ENCODE results near the gene PRR5.
A peak's percentile ranks its signal among the peaks of the same experiment; 100 is the strongest.

PRR5 gene

DNA sequence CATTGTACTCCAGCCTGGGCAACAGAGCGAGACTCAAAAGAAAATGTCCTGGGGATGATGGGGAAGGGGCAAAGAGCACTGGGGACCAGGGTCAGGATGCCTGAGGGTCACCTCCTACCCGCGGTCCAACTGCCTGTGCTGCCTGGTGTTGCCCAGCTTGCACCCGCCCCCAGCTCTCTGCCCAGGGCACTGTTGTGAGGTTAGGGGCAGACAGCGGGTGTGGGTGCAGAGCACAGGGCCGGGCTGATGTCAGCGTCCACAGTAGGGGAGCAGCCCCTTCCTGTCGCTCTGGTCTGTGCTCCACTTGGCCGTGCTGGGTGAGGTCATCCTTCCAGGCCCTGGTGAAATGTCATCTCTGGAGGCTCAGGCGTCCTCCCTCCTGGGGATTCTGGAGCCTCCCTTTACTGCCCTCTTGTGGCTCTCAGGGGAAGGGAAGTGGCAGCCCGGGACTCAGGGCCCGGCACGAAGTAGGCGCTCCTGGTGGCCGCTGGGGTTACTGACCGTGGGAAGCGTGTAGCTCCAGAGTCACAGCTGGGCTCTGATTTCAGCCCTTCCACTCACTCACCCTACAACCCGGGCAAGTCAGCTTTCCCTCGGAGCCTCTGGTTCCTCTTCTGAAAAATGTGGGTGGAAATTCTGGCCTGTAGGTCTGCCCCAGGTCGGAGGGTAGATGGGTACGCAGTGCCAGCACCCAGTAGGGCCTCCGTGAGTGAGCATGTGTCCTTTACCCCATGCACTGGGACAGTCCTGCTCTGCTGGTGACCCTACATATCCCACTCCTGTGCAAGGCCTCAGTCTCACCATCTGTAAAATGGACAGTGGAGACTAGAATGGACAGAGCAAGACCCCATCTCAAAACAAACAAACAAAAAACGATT lies 17.3 kb upstream of the PRR5 start:
- Histone ChIP-seq H3K9me3 (no peaks in the 10 kb centered on the region), H3K4me1 (ENCODE audit: control insufficient read depth in 1 of 2, insufficient read depth in 1 of 2, low read depth in 1 of 2, low read length in 1 of 2) (peaks cover 0 to 5% of the 10 kb centered on the region in 2 experiments), H3K27ac (no peak overlapping the region), H3K4me3 (ENCODE audit: low read depth in 1 of 2, low read length in 1 of 2) (no peak overlapping the region), H3K27me3 (peaks cover 25% of the 10 kb centered on the region), H3K36me3 (no peaks in the 10 kb centered on the region)
- TF ChIP-seq, protein P1, sequence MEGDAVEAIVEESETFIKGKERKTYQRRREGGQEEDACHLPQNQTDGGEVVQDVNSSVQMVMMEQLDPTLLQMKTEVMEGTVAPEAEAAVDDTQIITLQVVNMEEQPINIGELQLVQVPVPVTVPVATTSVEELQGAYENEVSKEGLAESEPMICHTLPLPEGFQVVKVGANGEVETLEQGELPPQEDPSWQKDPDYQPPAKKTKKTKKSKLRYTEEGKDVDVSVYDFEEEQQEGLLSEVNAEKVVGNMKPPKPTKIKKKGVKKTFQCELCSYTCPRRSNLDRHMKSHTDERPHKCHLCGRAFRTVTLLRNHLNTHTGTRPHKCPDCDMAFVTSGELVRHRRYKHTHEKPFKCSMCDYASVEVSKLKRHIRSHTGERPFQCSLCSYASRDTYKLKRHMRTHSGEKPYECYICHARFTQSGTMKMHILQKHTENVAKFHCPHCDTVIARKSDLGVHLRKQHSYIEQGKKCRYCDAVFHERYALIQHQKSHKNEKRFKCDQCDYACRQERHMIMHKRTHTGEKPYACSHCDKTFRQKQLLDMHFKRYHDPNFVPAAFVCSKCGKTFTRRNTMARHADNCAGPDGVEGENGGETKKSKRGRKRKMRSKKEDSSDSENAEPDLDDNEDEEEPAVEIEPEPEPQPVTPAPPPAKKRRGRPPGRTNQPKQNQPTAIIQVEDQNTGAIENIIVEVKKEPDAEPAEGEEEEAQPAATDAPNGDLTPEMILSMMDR (IDR thresholded peaks at IDR 0.05): peak; percentile 54

DNA sequence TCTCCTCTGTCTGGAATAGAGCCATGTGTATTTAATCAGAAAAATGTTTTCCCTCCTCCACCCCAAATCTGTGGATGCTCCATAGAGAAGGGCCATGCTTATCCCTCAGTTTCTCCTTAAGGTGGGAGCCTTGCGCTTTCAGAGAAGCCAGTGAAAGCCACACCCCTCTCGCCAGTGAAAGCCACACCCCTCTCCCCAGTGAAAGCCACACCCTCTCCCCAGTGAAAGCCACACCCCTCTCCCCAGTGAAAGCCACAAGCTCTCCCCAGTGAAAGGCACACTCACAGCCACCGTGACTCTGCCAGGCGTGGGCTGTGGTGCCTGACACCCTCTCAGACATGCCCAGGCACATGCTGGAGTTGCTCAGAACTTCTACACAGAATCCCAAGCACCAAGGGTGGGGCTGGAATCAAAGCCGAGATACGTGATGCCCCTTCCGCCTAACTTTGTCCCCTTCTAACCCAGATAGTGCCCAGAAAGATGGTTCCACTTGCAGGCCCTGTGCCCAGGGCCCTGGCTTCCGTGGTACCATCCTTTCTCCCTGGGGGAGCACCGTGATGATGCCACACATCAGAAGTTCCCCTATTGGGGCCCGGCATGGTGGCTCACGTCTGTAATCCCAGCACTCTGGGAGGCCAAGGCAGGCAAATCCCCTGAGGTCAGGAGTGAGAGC lies 16.5 kb upstream of the PRR5 start:
- H3K4me1 ChIP-seq (ENCODE audit: control insufficient read depth in 1 of 2, insufficient read depth in 1 of 2, low read depth in 1 of 2, low read length in 1 of 2): peaks cover 0 to 5% of the 10 kb centered on the region in 2 experiments
- peaks cover 22% of the 10 kb centered on the region for H3K27me3 ChIP-seq
- H3K27ac ChIP-seq: no peak overlapping the region
- H3K36me3 ChIP-seq: no peaks in the 10 kb centered on the region
- H3K9me3 ChIP-seq: no peaks in the 10 kb centered on the region
- no peak overlapping the region for H3K4me3 ChIP-seq (ENCODE audit: low read depth in 1 of 2, low read length in 1 of 2)
- TF ChIP-seq, protein P1 (IDR thresholded peaks at IDR 0.05): no peak

DNA sequence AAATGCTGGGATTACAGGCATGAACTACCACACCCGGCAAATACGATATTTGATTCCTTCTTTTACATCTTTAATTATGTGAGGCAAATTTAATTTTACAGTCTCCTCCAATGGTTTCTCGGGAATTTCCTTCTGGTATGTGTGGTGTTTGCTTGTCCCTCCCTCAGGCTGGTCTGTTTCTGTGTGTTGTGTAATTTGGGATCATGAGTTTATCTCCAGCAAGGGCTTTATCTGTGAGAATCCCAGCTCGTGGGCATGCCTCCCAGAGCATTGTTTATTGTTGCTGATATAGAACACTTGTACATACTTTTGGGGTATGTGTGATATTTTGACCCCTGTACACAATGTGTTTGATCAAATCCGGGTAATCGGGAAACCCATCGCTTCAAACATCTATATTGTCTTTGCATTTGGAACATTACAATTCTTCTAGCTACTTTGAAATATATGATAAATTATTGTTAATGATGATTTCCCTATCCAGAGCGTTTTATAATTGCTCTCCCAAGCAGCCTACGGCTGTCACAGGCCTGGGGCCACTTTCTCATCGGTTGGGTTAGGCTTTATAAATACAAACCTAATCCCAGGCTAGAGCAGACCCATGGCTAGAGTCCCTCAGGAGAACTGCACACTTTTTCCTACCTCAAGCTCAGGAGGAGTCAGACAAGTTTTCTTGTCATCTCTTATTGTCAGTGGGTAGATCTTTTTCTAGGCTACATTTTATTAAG lies 15.0 kb upstream of the PRR5 start:
- H3K27ac ChIP-seq: no peak overlapping the region

DNA sequence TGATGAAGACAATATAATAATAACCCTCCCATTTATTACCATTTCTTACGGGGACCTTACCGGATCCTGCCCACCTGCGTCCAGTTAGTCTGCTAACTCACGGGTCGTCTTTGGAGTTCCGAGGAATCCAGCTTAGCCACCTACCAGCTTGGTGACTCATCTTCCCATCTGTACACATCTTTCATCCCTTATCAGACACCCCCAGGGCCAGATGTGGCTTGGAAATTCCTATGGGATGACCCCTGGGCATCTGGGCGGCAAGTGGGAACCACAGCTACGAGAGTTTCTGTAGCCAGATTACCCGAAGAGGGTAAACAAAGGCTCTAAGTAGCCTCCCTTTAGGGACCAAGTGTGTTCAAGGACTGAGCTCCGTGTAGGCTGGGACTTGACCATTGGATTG lies 12.8 kb upstream of the PRR5 start:
- TF ChIP-seq, protein P1 (IDR thresholded peaks at IDR 0.05): no peak
- no peak overlapping the region for H3K4me3 ChIP-seq (ENCODE audit: low read depth in 1 of 2, low read length in 1 of 2)
- H3K9me3 ChIP-seq: no peaks in the 10 kb centered on the region
- H3K36me3 ChIP-seq: no peaks in the 10 kb centered on the region
- H3K4me1 ChIP-seq (ENCODE audit: control insufficient read depth in 1 of 2, insufficient read depth in 1 of 2, low read depth in 1 of 2, low read length in 1 of 2): peaks cover 0 to 5% of the 10 kb centered on the region in 2 experiments
- peaks cover 7% of the 10 kb centered on the region for H3K27me3 ChIP-seq
- no peak overlapping the region for H3K27ac ChIP-seq

More for the DNA sequence above, 15.0 kb upstream of the PRR5 start:
- Histone ChIP-seq H3K27me3 (peaks cover 10% of the 10 kb centered on the region), H3K9me3 (no peaks in the 10 kb centered on the region), H3K4me3 (ENCODE audit: low read depth in 1 of 2, low read length in 1 of 2) (no peak overlapping the region), H3K36me3 (no peaks in the 10 kb centered on the region), H3K4me1 (ENCODE audit: control insufficient read depth in 1 of 2, insufficient read depth in 1 of 2, low read depth in 1 of 2, low read length in 1 of 2) (peaks cover 0 to 5% of the 10 kb centered on the region in 2 experiments)
- TF ChIP-seq, protein P1 (IDR thresholded peaks at IDR 0.05): no peak

DNA sequence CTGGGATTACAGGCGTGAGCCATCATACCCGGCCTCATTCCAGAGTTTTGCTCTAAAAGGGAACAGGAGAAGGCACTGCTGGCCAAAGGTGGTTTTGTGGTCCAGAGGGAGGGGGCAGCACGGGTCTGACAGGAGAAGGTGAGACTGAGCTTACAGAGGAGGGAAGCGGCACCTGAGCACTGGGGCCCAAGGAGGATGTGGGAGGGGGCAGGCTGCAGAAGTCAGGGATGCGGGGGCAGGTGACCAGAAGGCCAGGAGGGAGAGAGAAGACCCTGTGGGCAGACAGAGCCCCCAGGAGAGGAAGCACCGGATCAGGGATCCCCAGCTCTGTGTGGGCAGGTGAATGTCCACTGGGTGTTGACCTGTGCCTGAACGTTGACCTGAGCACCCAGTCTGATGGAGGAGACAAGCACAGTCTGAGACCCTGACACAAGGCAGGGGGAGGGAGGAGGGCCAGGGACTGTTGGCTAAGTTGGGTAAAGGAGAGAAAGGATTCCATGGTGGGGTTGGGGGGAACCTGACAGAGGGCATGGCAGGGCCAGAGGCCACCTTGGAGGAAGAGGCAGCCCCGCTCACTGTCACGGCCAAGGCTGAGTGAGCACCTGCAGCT lies 12.0 kb upstream of the PRR5 start:
- Histone ChIP-seq H3K9me3 (no peaks in the 10 kb centered on the region), H3K4me3 (ENCODE audit: low read depth in 1 of 2, low read length in 1 of 2) (no peak overlapping the region), H3K36me3 (no peaks in the 10 kb centered on the region), H3K27me3 (peaks cover 7% of the 10 kb centered on the region), H3K27ac (no peak overlapping the region), H3K4me1 (ENCODE audit: control insufficient read depth in 1 of 2, insufficient read depth in 1 of 2, low read depth in 1 of 2, low read length in 1 of 2) (peaks cover 0 to 4% of the 10 kb centered on the region in 2 experiments)
- TF ChIP-seq, protein P1 (IDR thresholded peaks at IDR 0.05): no peak

Measured in neutrophil (primary cell).